Muscle of arm (tissue), 12 donors: ENCODE data around the gene CDC42SE2. TPM values are rescaled to one million over a fixed set of nuclear protein-coding genes. Genes with fewer than 3 reads are reported as not detected.

Experiments
- DNase-seq: peaks from one replicate; pipeline ENCODE4 v3.0.0-alpha.2; 2013
- polyA plus RNA-seq, 12 donors: library from polyadenylated mRNA; unstranded; fragments of 120-200 nt; gene quantifications; one replicate each; pipeline ENCODE4 v1.2.1, GENCODE V29; 2013; ENCODE audit not compliant: insufficient read length in 12 of 12

Gene CDC42SE2
- polyA plus RNA-seq, 12 donors = 23.2 to 30.6 (median 26.8) TPM; not detected in 1

- no peak for DNase-seq
Measured at GRCh38 chr5:131433109-131433508, 169.3 kb downstream of the CDC42SE2 start.

GRCh38 chr5:131436081-131436480, 172.2 kb downstream of the CDC42SE2 start:
- DNase-seq = no peak

GRCh38 chr5:131441184-131441583, 177.3 kb downstream of the CDC42SE2 start:
- no peak for DNase-seq

Other genes starting within 250 kb of the CDC42SE2 start
- 100 to 1,000 TPM in 11 of 12 donors, not detected in 1; 191 to 400 (median 360) TPM for gene HINT1, start 98.8 kb upstream of the CDC42SE2 start, polyA plus RNA-seq
- 10 to 100 TPM in 11 of 12 donors, not detected in 1; 12.4 to 22.6 (median 14.6) TPM for gene LYRM7, start 93.1 kb upstream of the CDC42SE2 start, polyA plus RNA-seq